Measurements from ENCODE around the gene CELF5.
"Not testable (repeated sequence)": the region's sequence is repeated elsewhere in the genome, so short reads cannot be mapped to it uniquely, and the experiment has no call there.

Gene CELF5

GRCh38 chr19:3315676-3315973 lies 91.2 kb downstream of the CELF5 start:
- in situ Hi-C loops (cut with MboI; ENCODE audit: low sequenced_read_pairs): loop anchor here (25.0 kb wide), 1 partner anchor 172 kb away; the partner anchor contains the start of genes SMIM24 and SMIM44

- in situ Hi-C loops (cut with MboI; ENCODE audit: low sequenced_read_pairs): loop anchor here (25.0 kb wide), 1 partner anchor 171 kb away; the partner anchor contains the start of genes SMIM24 and SMIM44
Observed at GRCh38 chr19:3316132-3316648, 91.7 kb downstream of the CELF5 start.

DNA sequence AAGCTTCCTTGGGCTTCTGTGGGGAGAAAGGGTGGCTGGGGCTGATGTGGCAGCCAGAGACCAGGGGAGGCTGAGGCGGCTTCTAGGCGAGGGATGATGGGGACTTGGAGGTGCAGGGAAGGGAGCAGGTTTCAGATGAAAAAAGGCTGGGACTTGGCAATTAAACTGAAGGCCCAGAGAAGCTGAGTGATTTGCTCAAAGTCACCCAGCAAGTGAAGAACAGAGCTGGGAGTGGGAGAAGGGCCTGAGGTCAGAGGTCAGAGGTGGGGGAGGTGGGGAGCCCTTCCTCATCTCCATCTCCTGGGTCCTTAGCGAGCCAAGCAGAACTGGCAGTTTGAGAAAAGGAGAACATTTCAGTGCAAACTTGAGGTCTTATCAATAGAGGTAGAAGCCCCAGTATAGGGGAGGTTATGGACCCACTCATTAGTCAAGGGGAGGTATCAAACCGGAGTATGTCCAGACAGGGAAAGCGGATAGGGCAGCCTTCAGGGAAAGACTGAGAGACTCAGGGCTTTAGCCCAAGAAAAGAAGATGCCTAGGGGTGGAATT lies 92.3 kb downstream of the CELF5 start:
- in situ Hi-C loops (cut with MboI; ENCODE audit: low sequenced_read_pairs): loop anchor here (25.0 kb wide), 1 partner anchor 171 kb away; the partner anchor contains the start of genes SMIM24 and SMIM44

- in situ Hi-C loops (cut with MboI; ENCODE audit: low sequenced_read_pairs): loop anchor here (25.0 kb wide), 1 partner anchor 168 kb away; the partner anchor contains the start of genes SMIM24 and SMIM44
Observed at GRCh38 chr19:3319643-3320353, 95.3 kb downstream of the CELF5 start.

GRCh38 chr19:3320354-3320670 lies 95.9 kb downstream of the CELF5 start:
- in situ Hi-C loops (cut with MboI; ENCODE audit: low sequenced_read_pairs): loop anchor here (25.0 kb wide), 1 partner anchor 167 kb away; the partner anchor contains the start of genes SMIM24 and SMIM44

GRCh38 chr19:3320853-3321252 lies 96.4 kb downstream of the CELF5 start:
- in situ Hi-C loops (cut with MboI; ENCODE audit: low sequenced_read_pairs): loop anchor here (25.0 kb wide), 1 partner anchor 166 kb away; the partner anchor contains the start of genes SMIM24 and SMIM44

GRCh38 chr19:3321696-3322095 lies 97.2 kb downstream of the CELF5 start:
- in situ Hi-C loops (cut with MboI; ENCODE audit: low sequenced_read_pairs): loop anchor here (25.0 kb wide), 1 partner anchor 166 kb away; the partner anchor contains the start of genes SMIM24 and SMIM44

DNA sequence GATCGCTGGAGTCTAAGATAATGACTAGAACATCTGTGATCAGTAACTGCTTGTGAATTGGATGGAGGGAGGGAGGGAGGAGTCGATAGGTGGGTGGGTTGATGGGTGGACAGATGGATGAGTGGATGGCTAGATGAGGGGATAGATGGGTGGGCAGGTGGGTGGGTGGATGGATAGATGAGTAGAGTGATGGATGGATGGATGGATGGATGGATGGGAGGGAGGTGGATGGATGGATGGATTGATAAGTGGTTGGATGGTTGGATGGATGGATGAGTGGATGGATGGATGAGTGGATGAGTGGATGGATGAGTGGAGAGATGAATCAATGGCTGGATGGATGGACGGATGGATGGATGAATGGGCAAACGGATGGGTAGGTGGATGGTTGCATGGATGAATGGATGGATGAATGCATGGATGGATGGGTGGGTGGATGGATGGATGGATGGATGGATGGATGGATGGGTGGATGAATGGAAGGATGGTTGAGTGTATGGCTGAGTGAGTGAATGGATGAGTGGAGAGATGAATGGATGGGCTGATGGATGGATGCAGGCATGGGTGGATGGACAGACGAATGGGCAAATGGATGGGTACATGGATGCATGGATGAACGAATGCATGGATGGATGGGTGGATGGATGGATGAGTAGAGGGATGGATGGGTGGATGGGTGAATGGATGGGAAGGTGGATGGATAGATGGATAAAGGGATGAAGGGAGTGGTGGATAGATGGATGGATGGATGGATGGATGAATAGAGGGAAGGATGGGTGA lies 97.9 kb downstream of the CELF5 start:
- in situ Hi-C loops (cut with MboI; ENCODE audit: low sequenced_read_pairs): loop anchor here (25.0 kb wide), 1 partner anchor 165 kb away; the partner anchor contains the start of genes SMIM24 and SMIM44

- in situ Hi-C loops (cut with MboI; ENCODE audit: low sequenced_read_pairs): loop anchor here (25.0 kb wide), 1 partner anchor 164 kb away; the partner anchor contains the start of genes SMIM24 and SMIM44
Observed at GRCh38 chr19:3323026-3323425, 98.6 kb downstream of the CELF5 start.

GRCh38 chr19:3323658-3324057 lies 99.2 kb downstream of the CELF5 start:
- in situ Hi-C loops (cut with MboI; ENCODE audit: low sequenced_read_pairs): loop anchor here (25.0 kb wide), 1 partner anchor 164 kb away; the partner anchor contains the start of genes SMIM24 and SMIM44

GRCh38 chr19:3324405-3324856 lies 100.0 kb downstream of the CELF5 start:
- in situ Hi-C loops (cut with MboI; ENCODE audit: low sequenced_read_pairs): loop anchor here (25.0 kb wide), 1 partner anchor 163 kb away; the partner anchor contains the start of genes SMIM24 and SMIM44

DNA sequence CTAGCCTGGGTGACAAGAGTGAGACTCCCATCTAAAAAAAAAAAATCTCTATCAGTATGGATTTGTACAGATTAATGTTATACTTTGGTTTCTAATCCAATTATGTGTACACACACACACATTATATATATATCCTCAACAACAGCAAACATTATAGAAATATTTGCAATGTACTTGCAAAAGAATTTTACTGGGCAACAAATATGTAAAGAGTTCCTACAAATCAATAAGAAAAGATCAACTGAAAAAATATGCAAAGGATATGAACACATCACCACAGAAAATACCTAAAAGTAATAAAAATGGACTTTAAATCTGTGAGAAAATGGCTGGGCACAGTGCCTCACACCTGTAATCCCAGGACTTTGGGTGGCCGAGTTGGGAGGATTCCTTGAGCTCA lies 101.0 kb downstream of the CELF5 start:
- in situ Hi-C loops (cut with MboI; ENCODE audit: low sequenced_read_pairs): no loop called here

- in situ Hi-C loops (cut with MboI; ENCODE audit: low sequenced_read_pairs): no loop called here
Observed at GRCh38 chr19:3328743-3329142, 104.3 kb downstream of the CELF5 start.

- in situ Hi-C loops (cut with MboI; ENCODE audit: low sequenced_read_pairs): no loop called here
Observed at GRCh38 chr19:3330047-3330446, 105.6 kb downstream of the CELF5 start.

- in situ Hi-C loops (cut with MboI; ENCODE audit: low sequenced_read_pairs): not testable (repeated sequence)
Observed at GRCh38 chr19:3332232-3332631, 107.8 kb downstream of the CELF5 start.

GRCh38 chr19:3333020-3333583 lies 108.6 kb downstream of the CELF5 start:
- in situ Hi-C loops (cut with MboI; ENCODE audit: low sequenced_read_pairs): no loop called here

DNA sequence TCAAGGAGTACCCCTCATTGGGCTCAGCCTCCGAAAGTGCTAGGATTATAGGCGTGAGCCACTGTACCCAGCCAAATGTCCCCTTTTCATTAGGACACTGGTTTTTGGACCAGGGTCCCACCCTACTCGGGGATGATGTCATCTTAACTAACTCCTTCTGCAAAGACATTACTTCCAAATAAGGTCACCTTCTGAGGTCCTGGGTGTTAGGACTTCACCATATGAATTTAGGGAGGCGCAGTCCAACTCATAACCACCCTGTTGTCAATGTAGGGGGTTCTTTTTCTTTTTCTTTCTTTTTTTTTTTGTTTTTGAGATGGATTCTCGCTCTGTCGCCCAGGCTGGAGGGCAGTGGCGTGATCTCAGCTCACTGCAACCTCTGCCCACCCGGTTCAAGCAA lies 109.2 kb downstream of the CELF5 start:
- in situ Hi-C loops (cut with MboI; ENCODE audit: low sequenced_read_pairs): no loop called here

GRCh38 chr19:3334749-3335430 lies 110.4 kb downstream of the CELF5 start:
- in situ Hi-C loops (cut with MboI; ENCODE audit: low sequenced_read_pairs): not testable (repeated sequence)

- in situ Hi-C loops (cut with MboI; ENCODE audit: low sequenced_read_pairs): no loop called here
Observed at GRCh38 chr19:3335431-3336350, 111.2 kb downstream of the CELF5 start.
